ENCODE data around the gene INTS6.

DNA sequence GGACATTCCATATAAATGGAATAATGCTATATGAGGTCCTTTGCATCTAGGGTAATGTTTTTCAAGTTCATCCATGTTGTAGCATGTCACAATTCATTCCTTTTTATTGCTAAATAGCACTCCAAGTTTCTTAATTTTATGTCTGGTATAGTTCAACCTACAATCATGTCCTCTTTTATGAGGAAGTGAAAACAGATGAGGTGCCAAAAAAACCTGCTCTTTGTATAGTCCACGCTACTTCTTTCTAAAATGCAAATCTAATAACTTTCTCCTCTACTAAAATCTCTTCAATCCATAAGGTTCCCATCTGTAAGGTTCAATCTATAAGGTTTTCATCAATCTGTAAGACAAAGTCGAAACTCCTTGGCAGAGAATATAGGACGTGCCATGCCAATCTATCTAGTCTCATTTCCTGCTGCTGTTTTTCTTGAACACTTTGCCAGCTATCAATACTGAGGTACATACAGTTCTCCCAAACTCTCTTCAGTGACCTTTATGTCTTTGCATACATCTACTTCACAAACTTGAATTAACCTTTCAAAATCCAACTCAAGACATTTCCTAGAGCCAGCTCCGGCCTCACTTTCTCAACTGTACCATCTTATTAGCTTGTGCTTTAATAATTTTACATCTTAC is 33.7 kb downstream of the INTS6 start:
- TF ChIP-seq, protein P1, sequence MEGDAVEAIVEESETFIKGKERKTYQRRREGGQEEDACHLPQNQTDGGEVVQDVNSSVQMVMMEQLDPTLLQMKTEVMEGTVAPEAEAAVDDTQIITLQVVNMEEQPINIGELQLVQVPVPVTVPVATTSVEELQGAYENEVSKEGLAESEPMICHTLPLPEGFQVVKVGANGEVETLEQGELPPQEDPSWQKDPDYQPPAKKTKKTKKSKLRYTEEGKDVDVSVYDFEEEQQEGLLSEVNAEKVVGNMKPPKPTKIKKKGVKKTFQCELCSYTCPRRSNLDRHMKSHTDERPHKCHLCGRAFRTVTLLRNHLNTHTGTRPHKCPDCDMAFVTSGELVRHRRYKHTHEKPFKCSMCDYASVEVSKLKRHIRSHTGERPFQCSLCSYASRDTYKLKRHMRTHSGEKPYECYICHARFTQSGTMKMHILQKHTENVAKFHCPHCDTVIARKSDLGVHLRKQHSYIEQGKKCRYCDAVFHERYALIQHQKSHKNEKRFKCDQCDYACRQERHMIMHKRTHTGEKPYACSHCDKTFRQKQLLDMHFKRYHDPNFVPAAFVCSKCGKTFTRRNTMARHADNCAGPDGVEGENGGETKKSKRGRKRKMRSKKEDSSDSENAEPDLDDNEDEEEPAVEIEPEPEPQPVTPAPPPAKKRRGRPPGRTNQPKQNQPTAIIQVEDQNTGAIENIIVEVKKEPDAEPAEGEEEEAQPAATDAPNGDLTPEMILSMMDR (IDR thresholded peaks at IDR 0.05), result no peak
- no peak for TF ChIP-seq EZH2 (IDR thresholded peaks at IDR 0.05; ENCODE audit: borderline replicate concordance, insufficient read depth, low read depth, low read length, poor library complexity, severe bottlenecking)

Measured in B cell (primary cell).